Fibroblast of skin of left quadriceps (primary cell): ENCODE results near the gene TTC7B.

ENCODE experiments used
- DNase-seq, 2 experiments: peaks; one replicate each; pipeline ENCODE4 v3.0.0-alpha.2; 2013; ENCODE audit warnings: low read depth in 2 of 2

The TTC7B gene

GRCh38 chr14:90600619-90601018 is 215.6 kb downstream of the TTC7B start:
- no peak for DNase-seq

GRCh38 chr14:90599748-90600507 is 216.3 kb downstream of the TTC7B start:
- no peak for DNase-seq

- DNase-seq: no peak
Measured at GRCh38 chr14:90599339-90599738, 216.9 kb downstream of the TTC7B start.

GRCh38 chr14:90597961-90598360 is 218.3 kb downstream of the TTC7B start:
- no peak for DNase-seq

GRCh38 chr14:90596733-90597132 is 219.5 kb downstream of the TTC7B start:
- no peak for DNase-seq

- DNase-seq: no peak
Measured at GRCh38 chr14:90593254-90594040, 222.8 kb downstream of the TTC7B start.

GRCh38 chr14:90592655-90593054 is 223.6 kb downstream of the TTC7B start:
- no peak for DNase-seq

GRCh38 chr14:90587918-90588317 is 228.3 kb downstream of the TTC7B start:
- no peak for DNase-seq

- no peak for DNase-seq
Measured at GRCh38 chr14:90587252-90587910, 228.8 kb downstream of the TTC7B start.

- no peak for DNase-seq
Measured at GRCh38 chr14:90585106-90585505, 231.1 kb downstream of the TTC7B start.

- no peak for DNase-seq
Measured at GRCh38 chr14:90583916-90584605, 232.2 kb downstream of the TTC7B start.

GRCh38 chr14:90583427-90583826 is 232.8 kb downstream of the TTC7B start:
- DNase-seq: no peak

- DNase-seq: no peak
Measured at GRCh38 chr14:90582166-90582565, 234.1 kb downstream of the TTC7B start.

- DNase-seq: no peak
Measured at GRCh38 chr14:90581745-90582144, 234.5 kb downstream of the TTC7B start.

- DNase-seq: no peak
Measured at GRCh38 chr14:90580377-90581335, 235.6 kb downstream of the TTC7B start.

GRCh38 chr14:90579816-90580215 is 236.4 kb downstream of the TTC7B start:
- no peak for DNase-seq

GRCh38 chr14:90579088-90579487 is 237.1 kb downstream of the TTC7B start:
- DNase-seq: no peak

- no peak for DNase-seq
Measured at GRCh38 chr14:90578283-90578985, 237.8 kb downstream of the TTC7B start.

GRCh38 chr14:90577661-90578282 is 238.5 kb downstream of the TTC7B start:
- no peak for DNase-seq
